Ascending aorta (tissue), 2 donors: ENCODE results near the gene PIAS4. TPM values are rescaled to one million over a fixed set of nuclear protein-coding genes. Genes with fewer than 3 reads are reported as not detected.
"Not testable (repeated sequence)": the region's sequence is repeated elsewhere in the genome, so short reads cannot be mapped to it uniquely, and the experiment has no call there.

Experiments used
- DNase-seq, 2 donors: peaks; one replicate each; pipeline ENCODE4 v3.0.0-alpha.2; 2019; ENCODE audit warnings: low spot score in 2 of 2
- H3K27ac ChIP-seq, 2 donors: fragments of 200-600 bp; sonication (generic); one replicate each; pipeline ENCODE4 v1.5.1; 2016 to 2017; ENCODE audit warnings: mild to moderate bottlenecking in 1 of 2
- H3K27me3 ChIP-seq: fragments of 200-600 bp; sonication (generic); one replicate; pipeline ENCODE4 v1.5.1; 2017
- H3K36me3 ChIP-seq, 2 donors: fragments of 200-600 bp; sonication (generic); one replicate each; pipeline ENCODE4 v1.5.1; 2016
- H3K4me1 ChIP-seq, 2 donors: fragments of 200-600 bp; sonication (generic); one replicate each; pipeline ENCODE4 v1.5.1; 2016 to 2017; ENCODE audit warnings: mild to moderate bottlenecking in 1 of 2
- H3K4me3 ChIP-seq, 2 donors: fragments of 200-600 bp; sonication (generic); one replicate each; pipeline ENCODE4 v1.5.1; 2016 to 2017; ENCODE audit warnings: mild to moderate bottlenecking in 1 of 2
- H3K9me3 ChIP-seq, 2 donors: fragments of 200-600 bp; sonication (generic); one replicate each; pipeline ENCODE4 v1.5.1; 2016
- intact Hi-C: fragments of 100-400 bp; cut with DNase I; formaldehyde crosslinking; loops from one replicate; pipeline ENCODE4 v1.15.1; 2023
- total RNA-seq: library from RNA; depleted of rRNA; stranded (reverse); fragments of >200 nt; gene quantifications from one replicate; pipeline ENCODE4 v1.1.0, GENCODE V29; 2016
- TF ChIP-seq, protein P1 (sequence below), 3 experiments: fragments of 200-600 bp in 2 of 3; fragments of 450-650 bp in 1 of 3; sonication (generic) in 2 of 3; IDR thresholded peaks; one replicate each; pipeline ENCODE4 v1.5.1; 2016 to 2019; ENCODE audit warnings: antibody characterized with exemption in 3 of 3, mild to moderate bottlenecking in 1 of 3, moderate library complexity in 1 of 3

Gene PIAS4
- total RNA-seq, 1 donor from 2014 or later: 30.8 TPM

- no peaks in the 10 kb centered on the region for H3K9me3 ChIP-seq
- no peak overlapping the region for H3K4me3 ChIP-seq
- no peak for DNase-seq
- TF ChIP-seq, protein P1, sequence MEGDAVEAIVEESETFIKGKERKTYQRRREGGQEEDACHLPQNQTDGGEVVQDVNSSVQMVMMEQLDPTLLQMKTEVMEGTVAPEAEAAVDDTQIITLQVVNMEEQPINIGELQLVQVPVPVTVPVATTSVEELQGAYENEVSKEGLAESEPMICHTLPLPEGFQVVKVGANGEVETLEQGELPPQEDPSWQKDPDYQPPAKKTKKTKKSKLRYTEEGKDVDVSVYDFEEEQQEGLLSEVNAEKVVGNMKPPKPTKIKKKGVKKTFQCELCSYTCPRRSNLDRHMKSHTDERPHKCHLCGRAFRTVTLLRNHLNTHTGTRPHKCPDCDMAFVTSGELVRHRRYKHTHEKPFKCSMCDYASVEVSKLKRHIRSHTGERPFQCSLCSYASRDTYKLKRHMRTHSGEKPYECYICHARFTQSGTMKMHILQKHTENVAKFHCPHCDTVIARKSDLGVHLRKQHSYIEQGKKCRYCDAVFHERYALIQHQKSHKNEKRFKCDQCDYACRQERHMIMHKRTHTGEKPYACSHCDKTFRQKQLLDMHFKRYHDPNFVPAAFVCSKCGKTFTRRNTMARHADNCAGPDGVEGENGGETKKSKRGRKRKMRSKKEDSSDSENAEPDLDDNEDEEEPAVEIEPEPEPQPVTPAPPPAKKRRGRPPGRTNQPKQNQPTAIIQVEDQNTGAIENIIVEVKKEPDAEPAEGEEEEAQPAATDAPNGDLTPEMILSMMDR (IDR thresholded peaks at IDR 0.05): no peak
- peaks cover 24 to 39% of the 10 kb centered on the region in 2 donors for H3K4me1 ChIP-seq
- intact Hi-C loops: loop anchor here (5.0 kb wide), 2 partner anchors 103 to 292 kb away; partner anchors contain the start of gene ZBTB7A
- H3K27me3 ChIP-seq: no peaks in the 10 kb centered on the region
- H3K36me3 ChIP-seq: peaks cover 84 to 88% of the 10 kb centered on the region in 2 donors
- no peak overlapping the region for H3K27ac ChIP-seq
Measured at GRCh38 chr19:3964256-3965194, 43.0 kb upstream of the PIAS4 start.

DNA sequence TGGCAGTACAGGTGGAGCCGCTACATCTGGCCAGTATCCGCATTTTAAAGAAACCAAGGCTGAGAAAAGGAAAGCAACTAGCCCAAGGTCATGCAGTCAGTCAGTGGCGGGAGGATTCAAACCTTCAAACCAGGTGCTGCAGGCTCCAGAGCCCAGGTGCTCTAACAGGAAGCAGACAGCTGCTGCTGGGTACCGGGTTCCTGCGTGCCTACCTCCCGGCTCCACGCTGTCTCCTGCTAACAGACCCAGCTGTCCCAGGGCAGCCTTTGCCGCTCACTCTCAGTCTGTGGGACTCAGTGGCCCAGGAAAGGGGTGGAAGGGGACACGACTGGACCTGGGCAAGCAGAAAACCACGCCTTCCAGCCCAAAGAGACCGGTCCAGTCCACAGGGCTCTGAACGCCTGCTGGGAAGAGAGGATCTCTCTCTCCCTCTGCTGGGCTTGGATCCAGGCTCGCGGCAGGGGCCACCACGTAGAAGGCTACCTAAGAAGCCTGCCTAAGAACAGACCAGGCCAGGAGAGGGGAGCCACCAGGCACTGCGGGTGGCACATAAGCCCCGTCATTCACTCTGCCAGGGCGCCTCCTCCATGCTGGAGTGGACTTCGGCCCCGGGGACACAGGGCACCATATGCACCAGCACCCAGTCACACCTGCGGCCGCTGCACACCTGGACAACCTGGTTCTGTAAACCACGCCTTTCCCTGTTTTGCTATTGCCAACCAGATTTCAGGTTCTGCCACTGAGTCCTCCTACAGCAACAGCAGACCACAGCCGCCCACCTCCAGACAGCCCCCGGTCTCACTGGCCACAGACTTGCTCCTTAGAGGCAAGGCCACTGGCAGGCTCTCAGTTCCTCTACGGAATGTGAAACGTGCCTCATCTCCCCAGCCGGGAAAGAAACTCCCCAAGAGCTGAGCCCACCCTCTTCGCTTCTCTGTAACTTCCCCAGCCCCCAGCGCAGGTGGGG lies 41.2 kb upstream of the PIAS4 start:
- Histone ChIP-seq H3K9me3 (no peaks in the 10 kb centered on the region), H3K27me3 (no peaks in the 10 kb centered on the region), H3K4me3 (peak overlapping the region in 1 of 2 donors; percentile 38), H3K27ac (peak overlapping the region; percentile 91 to 99), H3K4me1 (peaks cover 29 to 43% of the 10 kb centered on the region in 2 donors), H3K36me3 (peaks cover 66 to 70% of the 10 kb centered on the region in 2 donors)
- no peak for DNase-seq
- TF ChIP-seq, protein P1 (IDR thresholded peaks at IDR 0.05): no peak
- intact Hi-C loops: loop anchor here (5.0 kb wide), 2 partner anchors 101 to 294 kb away; partner anchors contain the start of gene ZBTB7A

GRCh38 chr19:3967983-3968382 lies 39.6 kb upstream of the PIAS4 start:
- intact Hi-C loops: loop anchor here (1.0 to 5.0 kb wide), 3 partner anchors 99 to 296 kb away; partner anchors contain the start of genes MRPL54 and ZBTB7A
- Histone ChIP-seq H3K4me3 (peak overlapping the region in 1 of 2 donors; percentile 38), H3K36me3 (peaks cover 49 to 57% of the 10 kb centered on the region in 2 donors), H3K27ac (peak overlapping the region; percentile 91 to 99), H3K4me1 (peaks cover 29 to 43% of the 10 kb centered on the region in 2 donors)
- not testable (repeated sequence) for DNase-seq, H3K9me3 ChIP-seq, H3K27me3 ChIP-seq

DNA sequence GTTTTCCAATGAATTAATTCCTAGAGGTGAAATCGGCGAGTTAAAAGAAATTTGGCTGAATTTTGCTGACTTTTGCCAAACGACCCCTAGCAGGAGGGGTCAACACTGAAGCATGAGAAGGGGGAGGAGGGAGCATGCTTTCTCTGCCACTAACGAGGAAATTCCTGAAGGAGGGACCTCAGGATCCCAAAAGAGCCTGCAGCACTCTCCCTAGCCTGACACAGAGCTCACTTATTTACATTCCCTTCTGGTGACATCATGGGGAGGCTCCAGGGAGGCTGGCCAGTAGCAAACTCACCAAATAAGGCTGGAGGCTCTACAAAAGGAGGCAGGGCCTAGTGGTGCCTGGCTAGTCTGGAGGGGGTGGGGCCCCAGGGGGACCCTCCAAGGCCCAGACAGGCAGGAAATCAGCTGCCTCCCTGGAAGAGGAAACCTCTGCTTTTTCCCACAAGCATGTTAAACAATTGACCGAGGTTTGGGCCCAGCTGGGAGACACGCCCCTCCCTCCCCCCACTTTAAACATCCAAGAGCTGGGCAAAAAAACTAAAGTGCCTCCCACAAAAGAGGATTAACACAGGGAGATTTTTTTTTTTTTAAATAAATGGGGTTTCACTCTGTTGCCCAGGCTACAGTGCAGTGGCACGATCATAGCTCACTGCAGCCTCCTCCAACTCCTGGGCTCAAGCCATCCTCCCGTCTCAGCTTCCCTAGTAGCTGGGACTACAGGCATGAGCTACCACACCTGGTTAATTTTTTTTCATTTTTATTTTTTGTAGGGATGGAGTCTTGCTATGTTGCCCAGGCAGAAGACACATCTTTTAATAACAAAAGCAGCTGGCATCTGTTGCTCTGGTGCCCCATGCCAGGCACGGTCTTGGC lies 38.7 kb upstream of the PIAS4 start:
- H3K27ac ChIP-seq: peak overlapping the region; percentile 99 to 100
- peak; percentile 90 to 97 for DNase-seq
- H3K4me1 ChIP-seq: peaks cover 29 to 43% of the 10 kb centered on the region in 2 donors
- intact Hi-C loops: loop anchor here (1.0 to 5.0 kb wide), 3 partner anchors 99 to 296 kb away; partner anchors contain the start of genes MRPL54 and ZBTB7A
- H3K27me3 ChIP-seq: no peaks in the 10 kb centered on the region
- peaks cover 41 to 48% of the 10 kb centered on the region in 2 donors for H3K36me3 ChIP-seq
- TF ChIP-seq, protein P1 (IDR thresholded peaks at IDR 0.05): no peak
- peak overlapping the region; percentile 78 to 98 for H3K4me3 ChIP-seq
- no peaks in the 10 kb centered on the region for H3K9me3 ChIP-seq
